ENCODE results near the gene FCRL2.

Gene FCRL2

DNA sequence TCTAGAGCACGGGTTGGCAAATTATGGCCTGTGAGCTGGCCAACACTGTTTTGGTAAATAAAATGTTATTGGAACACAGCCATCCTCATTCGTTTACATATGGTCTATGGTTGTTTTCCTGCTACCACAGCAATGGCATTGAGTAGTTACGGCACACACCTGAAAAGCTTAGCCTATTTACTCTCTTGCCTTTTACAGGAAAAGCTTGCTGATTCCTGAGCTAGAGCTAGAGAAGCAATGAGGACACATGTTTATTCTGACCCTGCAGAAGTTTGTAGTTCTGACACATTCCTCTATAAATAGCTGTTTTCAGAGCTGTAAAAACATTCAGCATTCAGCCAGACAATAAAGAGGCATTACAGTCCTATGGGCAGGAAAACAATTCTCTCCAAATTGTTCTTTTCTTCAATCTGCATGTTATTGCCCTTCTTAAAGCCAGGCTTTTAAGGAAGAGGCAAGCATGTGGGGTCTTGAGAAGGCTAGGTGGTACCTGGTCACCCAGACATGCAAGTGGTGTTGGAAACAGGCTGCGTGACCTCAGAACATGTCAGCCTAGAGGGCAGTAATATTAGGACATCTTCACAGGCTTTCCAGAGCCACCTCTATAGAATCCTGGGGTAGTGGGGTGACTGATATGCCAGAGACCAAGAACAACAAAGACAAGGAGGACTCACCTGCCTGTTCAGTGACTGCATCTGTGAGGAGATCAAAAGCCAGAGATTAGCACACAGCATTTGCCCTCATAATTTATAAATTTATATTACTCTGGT, 1.6 kb downstream of the FCRL2 start:
- in situ Hi-C loops (cut with HindIII; ENCODE audit: low sequenced_read_pairs): no loop called here
- DNase-seq (ENCODE audit: low read depth): no peak
- TF ChIP-seq, protein P1, sequence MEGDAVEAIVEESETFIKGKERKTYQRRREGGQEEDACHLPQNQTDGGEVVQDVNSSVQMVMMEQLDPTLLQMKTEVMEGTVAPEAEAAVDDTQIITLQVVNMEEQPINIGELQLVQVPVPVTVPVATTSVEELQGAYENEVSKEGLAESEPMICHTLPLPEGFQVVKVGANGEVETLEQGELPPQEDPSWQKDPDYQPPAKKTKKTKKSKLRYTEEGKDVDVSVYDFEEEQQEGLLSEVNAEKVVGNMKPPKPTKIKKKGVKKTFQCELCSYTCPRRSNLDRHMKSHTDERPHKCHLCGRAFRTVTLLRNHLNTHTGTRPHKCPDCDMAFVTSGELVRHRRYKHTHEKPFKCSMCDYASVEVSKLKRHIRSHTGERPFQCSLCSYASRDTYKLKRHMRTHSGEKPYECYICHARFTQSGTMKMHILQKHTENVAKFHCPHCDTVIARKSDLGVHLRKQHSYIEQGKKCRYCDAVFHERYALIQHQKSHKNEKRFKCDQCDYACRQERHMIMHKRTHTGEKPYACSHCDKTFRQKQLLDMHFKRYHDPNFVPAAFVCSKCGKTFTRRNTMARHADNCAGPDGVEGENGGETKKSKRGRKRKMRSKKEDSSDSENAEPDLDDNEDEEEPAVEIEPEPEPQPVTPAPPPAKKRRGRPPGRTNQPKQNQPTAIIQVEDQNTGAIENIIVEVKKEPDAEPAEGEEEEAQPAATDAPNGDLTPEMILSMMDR (IDR thresholded peaks at IDR 0.05; ENCODE audit: low read depth, low read length, missing control alignments): no peak
- H3K4me3 ChIP-seq (ENCODE audit: low read depth, low read length): no peak overlapping the region

DNA sequence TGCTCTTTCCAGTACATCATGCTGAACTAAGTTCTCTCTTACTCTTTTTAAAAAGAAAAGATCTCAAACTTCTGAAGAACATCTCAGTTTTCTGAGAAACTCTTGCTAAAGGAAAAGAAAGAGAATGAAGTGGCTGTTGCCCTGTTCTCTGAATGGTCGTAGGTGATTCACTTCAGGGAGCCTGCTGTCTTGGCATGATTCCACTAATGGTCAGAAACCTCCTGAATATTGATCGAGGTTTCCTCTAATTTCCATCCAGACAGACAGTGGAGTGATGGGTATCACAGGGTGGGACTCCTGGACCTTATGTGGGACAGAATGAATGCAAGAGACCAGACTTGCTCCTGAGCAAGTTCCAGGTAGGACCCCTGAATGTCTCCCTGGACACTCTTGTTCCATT, 2.5 kb downstream of the FCRL2 start:
- no peak for DNase-seq (ENCODE audit: low read depth)
- in situ Hi-C loops (cut with HindIII; ENCODE audit: low sequenced_read_pairs): no loop called here
- no peak overlapping the region for H3K4me3 ChIP-seq (ENCODE audit: low read depth, low read length)
- TF ChIP-seq, protein P1 (IDR thresholded peaks at IDR 0.05; ENCODE audit: low read depth, low read length, missing control alignments): no peak

DNA sequence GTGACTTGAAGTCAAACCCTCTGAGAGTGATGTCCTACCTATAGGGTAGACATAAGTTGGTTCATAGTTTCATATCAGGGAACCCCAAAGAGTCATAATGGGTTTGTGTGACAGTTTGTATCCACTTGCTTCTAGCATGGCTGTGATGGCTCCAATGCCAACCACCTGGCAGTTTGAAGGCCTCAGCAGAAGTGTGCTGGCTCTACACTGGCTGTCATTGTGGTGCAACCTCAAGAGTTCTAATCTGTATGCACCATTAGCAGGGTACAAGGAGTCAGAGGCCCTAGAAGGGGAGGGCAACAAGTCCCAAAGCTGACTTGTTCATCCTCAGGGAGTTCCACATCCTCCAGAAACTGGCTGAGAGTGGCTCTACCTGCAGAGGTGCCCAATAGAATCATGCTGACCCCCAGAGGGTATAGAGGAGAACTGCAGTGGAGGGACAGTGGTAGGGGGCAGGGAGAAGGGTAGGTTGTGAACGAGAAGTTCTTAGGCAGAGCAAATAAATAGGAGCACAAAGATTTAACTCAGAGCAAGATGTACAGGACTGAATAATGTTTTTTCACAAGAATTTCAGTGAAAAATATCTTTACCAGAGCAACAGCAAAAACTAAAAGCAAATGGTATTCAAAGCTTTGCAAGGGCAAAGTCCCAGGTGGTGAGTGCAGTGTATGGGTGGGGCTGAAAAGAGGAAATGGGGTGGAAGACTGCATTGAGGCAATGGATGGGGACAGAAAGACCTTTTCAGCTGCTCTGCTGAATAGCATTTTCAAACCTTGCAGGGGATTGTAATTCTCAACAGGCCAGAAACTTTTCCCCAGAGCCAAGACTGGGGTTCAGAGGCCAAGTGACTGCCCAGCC, 3.2 kb downstream of the FCRL2 start:
- H3K4me3 ChIP-seq (ENCODE audit: low read depth, low read length): no peak overlapping the region
- TF ChIP-seq, protein P1 (IDR thresholded peaks at IDR 0.05; ENCODE audit: low read depth, low read length, missing control alignments): no peak
- no peak for DNase-seq (ENCODE audit: low read depth)
- in situ Hi-C loops (cut with HindIII; ENCODE audit: low sequenced_read_pairs): no loop called here

DNA sequence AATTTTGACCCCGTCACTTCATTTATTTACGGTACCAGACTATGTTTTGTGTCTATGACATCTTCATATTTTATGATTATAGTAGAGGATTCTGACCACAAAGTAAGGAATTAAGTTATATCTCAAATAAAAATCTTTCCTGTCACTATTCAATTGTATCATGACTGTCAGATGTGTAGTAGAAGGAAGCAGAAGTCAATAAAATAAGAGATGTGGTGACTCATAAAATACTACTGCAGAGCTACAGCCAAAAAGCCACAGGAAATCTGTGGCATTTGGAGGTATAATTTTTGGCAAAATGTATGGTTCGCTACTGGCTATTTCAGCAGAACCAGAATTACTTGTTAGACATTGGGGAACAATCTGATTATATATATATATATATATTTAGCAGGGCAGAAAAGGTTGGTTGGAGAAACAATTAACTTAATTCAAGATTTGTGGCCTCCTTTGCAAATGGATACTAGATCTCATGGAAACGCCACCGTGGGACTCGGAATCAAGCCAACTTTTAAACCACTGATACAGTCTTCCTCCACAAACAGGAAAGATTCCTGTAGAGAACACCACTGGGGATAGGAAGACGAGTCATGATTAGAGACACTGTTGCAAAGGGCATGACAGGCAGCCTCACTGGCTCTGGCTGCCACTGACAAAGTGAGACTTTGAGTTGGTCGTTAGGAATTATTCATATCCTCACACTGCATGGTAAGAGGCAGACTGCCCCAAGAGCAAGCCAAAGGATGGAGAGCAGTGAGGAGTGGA, 5.1 kb downstream of the FCRL2 start:
- no peak overlapping the region for H3K4me3 ChIP-seq (ENCODE audit: low read depth, low read length)
- no peak for DNase-seq (ENCODE audit: low read depth)
- TF ChIP-seq, protein P1 (IDR thresholded peaks at IDR 0.05; ENCODE audit: low read depth, low read length, missing control alignments): no peak
- in situ Hi-C loops (cut with HindIII; ENCODE audit: low sequenced_read_pairs): no loop called here

DNA sequence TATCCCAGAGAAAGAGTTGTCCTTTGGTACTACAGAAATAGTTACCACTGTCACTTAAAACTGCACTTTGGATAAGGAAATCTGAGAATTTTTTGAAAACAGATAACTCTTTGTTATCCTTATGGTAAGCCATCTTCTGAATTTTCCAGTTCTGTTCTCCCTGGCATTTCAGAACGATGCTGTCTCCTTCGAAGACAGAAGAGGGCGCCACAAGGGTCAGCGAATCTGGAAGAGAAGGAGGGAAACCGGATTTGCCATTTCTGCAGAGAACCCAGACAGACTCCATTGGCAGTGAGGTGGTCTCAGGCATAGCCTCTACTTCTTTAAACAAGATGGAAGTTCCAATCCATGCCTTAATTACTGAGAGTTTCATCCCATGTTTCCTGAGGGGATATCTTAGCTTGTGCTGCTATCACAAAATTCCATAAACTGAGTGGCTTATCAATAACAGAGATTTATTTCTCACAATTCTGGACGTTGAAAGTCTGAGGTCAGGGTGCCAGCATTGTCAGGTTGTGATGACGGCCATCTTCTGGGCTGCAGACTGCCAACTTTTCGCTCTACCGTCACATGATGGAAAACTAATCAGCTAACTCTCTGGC, 6.4 kb downstream of the FCRL2 start:
- TF ChIP-seq, protein P1 (IDR thresholded peaks at IDR 0.05; ENCODE audit: low read depth, low read length, missing control alignments): no peak
- in situ Hi-C loops (cut with HindIII; ENCODE audit: low sequenced_read_pairs): no loop called here
- no peak overlapping the region for H3K4me3 ChIP-seq (ENCODE audit: low read depth, low read length)
- DNase-seq (ENCODE audit: low read depth): no peak

DNA sequence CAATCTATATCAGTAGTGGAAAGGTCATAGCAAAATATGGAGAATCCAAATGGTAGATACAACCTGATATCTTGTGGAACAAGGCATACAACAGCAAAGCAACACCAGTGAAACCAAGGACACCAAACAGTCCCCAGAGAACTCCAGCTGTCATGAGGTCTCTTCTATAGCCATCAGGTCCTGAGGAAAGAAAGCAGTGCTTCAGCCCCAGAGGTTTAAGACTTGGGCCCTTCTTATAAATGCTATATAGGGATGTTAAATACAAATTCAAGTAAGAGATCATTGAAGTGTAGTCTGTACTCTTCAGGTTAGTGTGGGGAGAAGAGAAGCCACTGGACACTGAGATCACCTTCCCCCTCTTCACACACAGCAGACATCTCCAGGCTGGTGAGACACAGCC, 10.1 kb downstream of the FCRL2 start:
- DNase-seq (ENCODE audit: low read depth): no peak
- TF ChIP-seq, protein P1 (IDR thresholded peaks at IDR 0.05; ENCODE audit: low read depth, low read length, missing control alignments): no peak
- in situ Hi-C loops (cut with HindIII; ENCODE audit: low sequenced_read_pairs): no loop called here

More for the DNA sequence above, 10.1 kb downstream of the FCRL2 start:
- H3K4me3 ChIP-seq (ENCODE audit: low read depth, low read length): no peak overlapping the region
